ENCODE data around the gene ZBTB20.

DNA sequence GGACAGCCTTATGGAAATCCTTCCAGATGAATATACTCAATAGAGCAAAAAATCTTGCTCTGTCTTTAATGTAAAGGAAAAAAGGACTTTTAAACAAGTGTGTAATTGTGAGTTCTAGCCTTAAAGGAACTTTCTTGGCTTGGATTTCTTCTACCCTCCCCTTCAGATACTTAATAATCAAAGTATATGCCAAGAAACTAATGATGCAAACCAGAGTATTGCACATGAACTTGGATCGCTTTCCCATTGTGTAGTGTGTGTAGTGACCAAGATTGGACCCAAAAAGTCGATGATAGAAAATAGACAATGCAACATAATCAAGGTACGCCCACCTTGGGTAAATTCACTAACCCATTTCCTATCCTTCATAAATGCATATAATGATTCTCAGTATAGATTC is 729.4 kb downstream of the ZBTB20 start:
- TF ChIP-seq, protein P1, sequence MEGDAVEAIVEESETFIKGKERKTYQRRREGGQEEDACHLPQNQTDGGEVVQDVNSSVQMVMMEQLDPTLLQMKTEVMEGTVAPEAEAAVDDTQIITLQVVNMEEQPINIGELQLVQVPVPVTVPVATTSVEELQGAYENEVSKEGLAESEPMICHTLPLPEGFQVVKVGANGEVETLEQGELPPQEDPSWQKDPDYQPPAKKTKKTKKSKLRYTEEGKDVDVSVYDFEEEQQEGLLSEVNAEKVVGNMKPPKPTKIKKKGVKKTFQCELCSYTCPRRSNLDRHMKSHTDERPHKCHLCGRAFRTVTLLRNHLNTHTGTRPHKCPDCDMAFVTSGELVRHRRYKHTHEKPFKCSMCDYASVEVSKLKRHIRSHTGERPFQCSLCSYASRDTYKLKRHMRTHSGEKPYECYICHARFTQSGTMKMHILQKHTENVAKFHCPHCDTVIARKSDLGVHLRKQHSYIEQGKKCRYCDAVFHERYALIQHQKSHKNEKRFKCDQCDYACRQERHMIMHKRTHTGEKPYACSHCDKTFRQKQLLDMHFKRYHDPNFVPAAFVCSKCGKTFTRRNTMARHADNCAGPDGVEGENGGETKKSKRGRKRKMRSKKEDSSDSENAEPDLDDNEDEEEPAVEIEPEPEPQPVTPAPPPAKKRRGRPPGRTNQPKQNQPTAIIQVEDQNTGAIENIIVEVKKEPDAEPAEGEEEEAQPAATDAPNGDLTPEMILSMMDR (IDR thresholded peaks at IDR 0.05; ENCODE audit: insufficient read depth, low read depth, low read length), result no peak
- no peak for TF ChIP-seq EZH2 (IDR thresholded peaks at IDR 0.05; ENCODE audit: insufficient read depth, low read length)
